Vagina (tissue), 2 donors: ENCODE results near the gene SYNDIG1. TPM values are rescaled to one million over a fixed set of nuclear protein-coding genes. Genes with fewer than 3 reads are reported as not detected.

ENCODE experiments used
- DNase-seq, 2 donors: peaks; one replicate each; pipeline ENCODE4 v3.0.0-alpha.2; 2017; ENCODE audit errors: extremely low spot score in 2 of 2
- H3K27ac ChIP-seq: fragments of 200-600 bp; sonication (generic); one replicate; pipeline ENCODE4 v1.5.1; 2019
- H3K27me3 ChIP-seq: fragments of 200-600 bp; sonication (generic); one replicate; pipeline ENCODE4 v1.5.1; 2019
- H3K36me3 ChIP-seq, 2 donors: fragments of 200-600 bp; sonication (generic); one replicate each; pipeline ENCODE4 v1.5.1; 2017 to 2019
- H3K4me1 ChIP-seq: fragments of 200-600 bp; sonication (generic); one replicate; pipeline ENCODE4 v1.5.1; 2019
- H3K4me3 ChIP-seq, 2 donors: fragments of 200-600 bp; sonication (generic); 1 replicate in 1 of 2; 2 replicates in 1 of 2; pipeline ENCODE4 v1.5.1; 2016 to 2019
- H3K9me3 ChIP-seq: fragments of 200-600 bp; sonication (generic); one replicate; pipeline ENCODE4 v1.5.1; 2019
- POLR2A ChIP-seq, 2 donors: fragments of 450-650 bp; IDR thresholded peaks; one replicate each; pipeline ENCODE4 v1.6.1; 2017; ENCODE audit warnings: antibody characterized with exemption in 2 of 2, mild to moderate bottlenecking in 2 of 2, moderate library complexity in 2 of 2
- POLR2AphosphoS5 ChIP-seq, 2 donors: sonication (generic); formaldehyde crosslinking; IDR thresholded peaks; one replicate each; pipeline ENCODE4 v1.9.0; 2017; ENCODE audit warnings: antibody characterized with exemption in 2 of 2, mild to moderate bottlenecking in 2 of 2, low read depth in 1 of 2; ENCODE audit not compliant: insufficient read depth in 1 of 2
- intact Hi-C: fragments of 100-400 bp; cut with DNase I; formaldehyde crosslinking; loops from one replicate; pipeline ENCODE4 v1.15.1; 2023
- total RNA-seq: library from RNA; depleted of rRNA; stranded (reverse); fragments of >200 nt; gene quantifications from one replicate; pipeline ENCODE4 v1.2.3, GENCODE V29; 2016
- TF ChIP-seq, protein P1 (sequence below), 3 experiments: fragments of 450-650 bp in 2 of 3; fragments of 200-600 bp in 1 of 3; sonication (generic) in 1 of 3; IDR thresholded peaks; one replicate each; pipeline ENCODE4 v1.5.1; 2017 to 2019; ENCODE audit warnings: antibody characterized with exemption in 3 of 3, mild to moderate bottlenecking in 2 of 3, moderate library complexity in 2 of 3

Gene SYNDIG1
- total RNA-seq, 1 donor from 2014 or later: 3.2 TPM

- Histone ChIP-seq H3K27ac (no peak overlapping the region), H3K9me3 (no peaks in the 10 kb centered on the region), H3K36me3 (no peaks in the 10 kb centered on the region), H3K4me3 (no peak overlapping the region), H3K27me3 (no peaks in the 10 kb centered on the region), H3K4me1 (peaks cover 22% of the 10 kb centered on the region)
- no peak for DNase-seq
- TF ChIP-seq, protein P1, sequence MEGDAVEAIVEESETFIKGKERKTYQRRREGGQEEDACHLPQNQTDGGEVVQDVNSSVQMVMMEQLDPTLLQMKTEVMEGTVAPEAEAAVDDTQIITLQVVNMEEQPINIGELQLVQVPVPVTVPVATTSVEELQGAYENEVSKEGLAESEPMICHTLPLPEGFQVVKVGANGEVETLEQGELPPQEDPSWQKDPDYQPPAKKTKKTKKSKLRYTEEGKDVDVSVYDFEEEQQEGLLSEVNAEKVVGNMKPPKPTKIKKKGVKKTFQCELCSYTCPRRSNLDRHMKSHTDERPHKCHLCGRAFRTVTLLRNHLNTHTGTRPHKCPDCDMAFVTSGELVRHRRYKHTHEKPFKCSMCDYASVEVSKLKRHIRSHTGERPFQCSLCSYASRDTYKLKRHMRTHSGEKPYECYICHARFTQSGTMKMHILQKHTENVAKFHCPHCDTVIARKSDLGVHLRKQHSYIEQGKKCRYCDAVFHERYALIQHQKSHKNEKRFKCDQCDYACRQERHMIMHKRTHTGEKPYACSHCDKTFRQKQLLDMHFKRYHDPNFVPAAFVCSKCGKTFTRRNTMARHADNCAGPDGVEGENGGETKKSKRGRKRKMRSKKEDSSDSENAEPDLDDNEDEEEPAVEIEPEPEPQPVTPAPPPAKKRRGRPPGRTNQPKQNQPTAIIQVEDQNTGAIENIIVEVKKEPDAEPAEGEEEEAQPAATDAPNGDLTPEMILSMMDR (IDR thresholded peaks at IDR 0.05): no peak
- TF ChIP-seq POLR2A (IDR thresholded peaks at IDR 0.05) (no peak), POLR2AphosphoS5 (IDR thresholded peaks at IDR 0.05; ENCODE audit: insufficient read depth in 1 of 2, low read depth in 1 of 2) (no peak)
- intact Hi-C loops: no loop called here
Measured at GRCh38 chr20:24647713-24648112, 178.3 kb downstream of the SYNDIG1 start.

DNA sequence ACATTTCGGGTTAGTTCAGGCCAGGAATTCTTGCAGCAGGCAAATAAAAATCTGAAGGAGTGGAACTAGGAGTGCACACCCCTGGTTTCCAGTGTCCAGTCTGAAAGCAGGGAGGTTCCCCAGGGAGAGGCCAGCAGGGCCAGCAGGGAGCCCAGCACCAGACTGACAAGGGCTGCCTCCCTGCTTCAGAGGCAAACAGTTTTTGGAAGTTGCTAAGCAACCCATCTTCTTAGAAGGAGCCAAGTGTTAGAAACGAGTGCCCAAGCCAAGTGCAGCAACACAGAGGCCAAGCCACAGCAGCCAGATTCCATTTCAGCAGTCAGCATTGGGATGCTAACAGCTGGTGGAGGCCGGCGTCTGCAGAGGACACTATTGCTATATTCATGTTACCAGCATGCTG lies 179.1 kb downstream of the SYNDIG1 start:
- TF ChIP-seq POLR2AphosphoS5 (IDR thresholded peaks at IDR 0.05; ENCODE audit: insufficient read depth in 1 of 2, low read depth in 1 of 2): no peak
- TF ChIP-seq, protein P1 (IDR thresholded peaks at IDR 0.05): no peak
- no peak for TF ChIP-seq POLR2A (IDR thresholded peaks at IDR 0.05)
- Histone ChIP-seq H3K27ac (no peak overlapping the region), H3K36me3 (no peaks in the 10 kb centered on the region), H3K4me3 (no peak overlapping the region), H3K9me3 (no peaks in the 10 kb centered on the region), H3K27me3 (no peaks in the 10 kb centered on the region), H3K4me1 (peaks cover 22% of the 10 kb centered on the region)
- no peak for DNase-seq
- intact Hi-C loops: no loop called here

DNA sequence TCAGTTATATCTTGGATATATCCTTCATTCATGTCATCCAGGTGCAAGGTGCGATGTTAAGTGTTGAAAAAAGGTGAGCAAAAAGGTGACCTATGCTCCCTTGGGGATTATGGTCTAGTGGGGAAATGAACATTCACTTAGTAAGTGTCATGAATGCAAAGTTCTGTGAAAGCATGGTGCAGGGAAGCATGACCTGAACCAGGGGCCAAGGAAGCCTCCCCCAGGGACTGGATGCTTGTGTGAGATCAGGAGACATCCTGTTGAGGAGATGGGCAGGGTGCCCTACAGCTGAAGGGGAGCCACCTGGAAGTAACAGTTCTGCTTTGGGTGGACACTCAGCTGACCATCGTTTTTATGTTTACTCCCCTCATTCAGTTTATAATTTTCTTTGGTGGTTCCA lies 179.5 kb downstream of the SYNDIG1 start:
- H3K4me1 ChIP-seq: peaks cover 22% of the 10 kb centered on the region
- H3K27ac ChIP-seq: no peak overlapping the region
- DNase-seq: no peak
- intact Hi-C loops: no loop called here
- H3K9me3 ChIP-seq: no peaks in the 10 kb centered on the region
- TF ChIP-seq, protein P1 (IDR thresholded peaks at IDR 0.05): no peak
- TF ChIP-seq POLR2A (IDR thresholded peaks at IDR 0.05): no peak
- TF ChIP-seq POLR2AphosphoS5 (IDR thresholded peaks at IDR 0.05; ENCODE audit: insufficient read depth in 1 of 2, low read depth in 1 of 2): no peak
- no peaks in the 10 kb centered on the region for H3K27me3 ChIP-seq
- H3K36me3 ChIP-seq: no peaks in the 10 kb centered on the region
- H3K4me3 ChIP-seq: no peak overlapping the region

DNA sequence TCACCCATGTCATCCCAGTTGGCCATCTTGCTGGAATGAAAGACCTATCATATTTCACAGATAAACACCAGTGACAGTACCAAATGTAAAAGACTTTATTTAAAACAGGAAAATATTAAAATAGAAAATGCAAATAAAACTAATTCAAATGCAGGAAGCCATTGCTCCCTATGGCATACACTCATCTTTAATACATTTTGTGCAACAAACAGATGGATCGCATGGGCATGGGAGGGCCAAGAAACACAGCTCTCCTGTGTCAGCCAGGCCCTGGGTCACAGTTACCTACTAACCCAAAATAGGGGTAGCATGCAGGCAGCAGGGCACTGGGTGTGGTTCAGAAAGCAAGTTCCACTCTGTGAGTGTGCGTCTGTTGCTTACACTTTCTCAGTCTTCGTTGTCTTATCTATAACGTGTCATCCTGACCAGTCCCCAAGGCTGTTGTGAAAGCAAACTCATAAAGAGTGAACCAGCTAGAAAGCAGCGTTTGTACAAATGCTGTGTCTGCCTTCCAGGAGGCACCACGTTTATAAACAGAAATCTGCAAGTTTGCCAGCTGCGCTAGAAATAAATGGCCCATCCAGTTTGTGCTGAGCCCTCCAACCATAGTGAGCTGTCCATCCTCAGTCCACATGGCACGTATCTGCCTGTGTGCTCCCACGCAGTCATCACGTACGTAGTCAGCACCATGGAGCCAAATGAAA lies 180.5 kb downstream of the SYNDIG1 start:
- no peaks in the 10 kb centered on the region for H3K36me3 ChIP-seq
- H3K27ac ChIP-seq: no peak overlapping the region
- no peaks in the 10 kb centered on the region for H3K27me3 ChIP-seq
- peaks cover 22% of the 10 kb centered on the region for H3K4me1 ChIP-seq
- no peak for TF ChIP-seq POLR2AphosphoS5 (IDR thresholded peaks at IDR 0.05; ENCODE audit: insufficient read depth in 1 of 2, low read depth in 1 of 2)
- TF ChIP-seq, protein P1 (IDR thresholded peaks at IDR 0.05): no peak
- TF ChIP-seq POLR2A (IDR thresholded peaks at IDR 0.05): no peak
- H3K4me3 ChIP-seq: no peak overlapping the region
- intact Hi-C loops: no loop called here
- no peak for DNase-seq
- no peaks in the 10 kb centered on the region for H3K9me3 ChIP-seq

GRCh38 chr20:24651171-24651975 lies 181.9 kb downstream of the SYNDIG1 start:
- intact Hi-C loops: no loop called here
- H3K9me3 ChIP-seq: no peaks in the 10 kb centered on the region
- DNase-seq: no peak
- H3K27me3 ChIP-seq: no peaks in the 10 kb centered on the region
- peaks cover 22% of the 10 kb centered on the region for H3K4me1 ChIP-seq
- no peaks in the 10 kb centered on the region for H3K36me3 ChIP-seq
- H3K4me3 ChIP-seq: no peak overlapping the region
- no peak for TF ChIP-seq POLR2AphosphoS5 (IDR thresholded peaks at IDR 0.05; ENCODE audit: insufficient read depth in 1 of 2, low read depth in 1 of 2)
- TF ChIP-seq POLR2A (IDR thresholded peaks at IDR 0.05): no peak
- TF ChIP-seq, protein P1 (IDR thresholded peaks at IDR 0.05): no peak
- no peak overlapping the region for H3K27ac ChIP-seq
